Dermis blood vessel endothelial cell (primary cell): ENCODE measurements around the gene CCDC174. TPM values are rescaled to one million over a fixed set of nuclear protein-coding genes. Genes with fewer than 3 reads are reported as not detected.
A peak's percentile ranks its signal among the peaks of the same experiment; 100 is the strongest.

Experiments used
- DNase-seq: peaks from one replicate; pipeline ENCODE4 v3.0.0; 2010
- total RNA-seq: library from RNA; depleted of rRNA; stranded (reverse); fragments of >200 nt; gene quantifications from 2 replicates; pipeline ENCODE4 v1.2.3, GENCODE V29; 2014

CCDC174 gene
- total RNA-seq, 1 donor from 2014 or later: 8.3 TPM

DNA sequence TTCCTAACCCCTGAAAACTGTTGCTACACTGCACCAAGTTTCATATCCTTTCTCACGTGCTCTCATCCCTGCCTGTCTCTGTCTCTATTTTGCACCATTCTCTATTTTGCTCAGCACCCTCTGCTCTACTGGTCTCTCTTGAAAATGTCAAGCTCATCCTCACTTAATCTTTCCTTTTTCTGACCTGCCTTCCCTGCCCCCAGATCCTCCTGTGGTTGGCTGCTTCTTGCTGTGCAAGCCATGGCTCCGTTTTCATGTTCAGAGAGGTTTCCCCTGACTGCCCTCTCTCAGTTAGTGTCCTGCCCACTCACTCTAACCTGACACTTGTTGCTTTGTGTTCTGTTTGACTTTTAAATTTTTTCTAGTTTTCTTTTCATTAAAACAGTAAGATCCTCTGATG, 6.0 kb downstream of the CCDC174 start:
- DNase-seq: no peak

DNA sequence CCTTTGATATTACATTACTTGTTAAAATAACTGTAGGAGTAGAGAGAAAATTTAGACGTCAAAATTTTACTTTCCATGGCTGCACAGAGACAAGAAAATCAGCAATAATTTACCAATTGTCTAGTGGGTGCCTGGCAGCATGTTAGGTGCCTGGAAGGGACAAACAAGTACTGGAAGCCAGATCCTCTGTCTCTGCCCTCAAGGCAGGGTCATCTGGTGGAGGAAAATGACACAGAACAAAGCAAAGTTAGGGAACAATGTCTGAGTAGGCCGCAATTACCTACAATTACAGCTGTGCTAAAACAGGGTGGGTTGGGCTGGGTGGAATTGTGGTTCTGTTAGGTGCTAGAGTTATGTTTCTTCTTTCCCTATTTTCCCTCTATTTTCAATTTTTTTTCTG, 7.4 kb downstream of the CCDC174 start:
- no peak for DNase-seq

DNA sequence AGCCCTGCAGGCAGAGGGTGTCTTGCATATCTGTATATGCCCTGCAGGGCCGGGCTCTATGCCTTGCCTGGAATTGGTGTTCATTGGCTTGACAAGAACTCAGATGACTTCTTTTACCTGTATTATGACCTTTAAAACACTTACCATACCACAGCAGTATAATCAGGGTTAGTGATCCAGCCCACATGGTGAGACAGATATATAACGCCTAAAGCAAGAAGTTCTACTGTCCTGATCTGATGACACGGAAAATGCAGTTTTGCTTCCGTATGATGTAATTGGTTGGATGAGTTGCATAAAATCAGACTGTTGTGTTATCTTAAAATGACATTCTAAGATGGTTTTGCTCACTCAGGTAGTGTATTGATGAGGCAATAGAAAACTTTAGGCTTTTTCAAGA, 9.4 kb downstream of the CCDC174 start:
- DNase-seq: no peak

DNA sequence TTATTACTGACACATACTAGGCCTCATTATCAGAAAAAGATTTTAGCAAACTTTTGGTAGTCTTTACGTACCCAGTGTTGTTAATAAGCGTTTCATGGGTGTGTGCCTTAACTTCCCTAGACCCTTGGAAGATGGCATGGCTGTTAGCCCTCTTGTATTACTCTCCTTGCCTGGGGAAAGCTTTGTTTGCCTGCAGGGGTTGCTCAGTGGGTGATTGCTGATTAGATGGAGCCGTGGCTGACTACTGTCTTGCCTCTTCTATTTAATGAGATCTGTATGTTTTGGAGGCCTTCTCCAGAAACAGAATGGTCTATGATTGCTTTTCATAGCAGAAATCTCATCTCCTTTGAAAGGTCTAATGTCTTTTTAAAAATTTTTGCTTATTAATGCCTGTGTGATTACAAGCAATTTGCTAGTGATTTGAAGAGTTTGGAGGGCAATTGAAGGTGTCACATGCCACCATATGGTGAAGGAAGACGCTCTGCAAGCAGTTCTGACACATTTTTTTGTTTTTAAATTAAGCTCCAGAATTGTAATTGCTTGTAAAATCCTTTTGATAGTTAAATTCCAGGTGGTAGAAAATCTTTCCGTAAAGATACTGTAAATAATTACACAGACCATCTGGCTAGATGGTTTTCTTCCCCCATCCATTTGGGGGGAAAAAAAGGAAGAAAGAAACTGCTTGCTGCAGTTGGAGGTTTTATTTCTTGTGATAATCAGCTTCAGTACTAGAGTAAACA, 12.0 kb downstream of the CCDC174 start:
- DNase-seq: no peak

DNA sequence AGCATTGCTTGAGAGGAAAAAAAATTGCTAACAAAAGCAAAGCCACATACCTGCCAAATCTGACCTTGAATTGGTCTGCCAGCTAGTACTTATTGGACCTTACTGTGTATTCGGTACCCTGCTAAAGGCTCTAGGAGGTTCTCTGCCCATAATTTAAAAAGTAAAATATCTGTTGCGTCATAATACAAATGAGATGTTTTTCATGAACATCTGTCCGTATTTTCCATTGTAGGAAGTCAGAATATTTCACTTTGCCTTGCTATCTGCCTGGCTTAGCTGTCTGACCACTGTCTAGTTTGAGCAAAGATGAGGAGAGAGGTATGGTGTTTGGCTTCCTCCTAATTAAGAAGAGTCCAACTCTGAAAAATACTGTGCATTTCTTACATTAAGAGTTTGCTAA, 12.6 kb downstream of the CCDC174 start:
- DNase-seq: no peak

DNA sequence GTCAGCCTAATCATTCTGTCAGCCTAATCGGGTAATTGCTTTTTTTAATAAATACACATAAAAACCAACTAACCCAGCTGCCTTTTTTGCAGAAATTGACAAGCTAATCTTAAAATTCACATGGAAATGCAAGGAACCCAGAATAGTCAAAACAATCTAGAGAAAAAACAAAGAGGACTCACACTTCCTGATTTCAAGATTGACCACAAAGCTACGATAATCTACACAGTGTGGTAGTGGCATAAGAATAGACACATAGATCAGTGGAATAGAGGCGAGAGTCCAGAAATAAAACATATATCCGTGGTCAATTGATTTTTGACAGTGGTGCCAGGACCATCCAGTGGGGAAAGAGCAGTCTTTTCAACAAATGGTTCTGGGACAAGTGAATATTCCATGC, 21.0 kb downstream of the CCDC174 start:
- DNase-seq: no peak

DNA sequence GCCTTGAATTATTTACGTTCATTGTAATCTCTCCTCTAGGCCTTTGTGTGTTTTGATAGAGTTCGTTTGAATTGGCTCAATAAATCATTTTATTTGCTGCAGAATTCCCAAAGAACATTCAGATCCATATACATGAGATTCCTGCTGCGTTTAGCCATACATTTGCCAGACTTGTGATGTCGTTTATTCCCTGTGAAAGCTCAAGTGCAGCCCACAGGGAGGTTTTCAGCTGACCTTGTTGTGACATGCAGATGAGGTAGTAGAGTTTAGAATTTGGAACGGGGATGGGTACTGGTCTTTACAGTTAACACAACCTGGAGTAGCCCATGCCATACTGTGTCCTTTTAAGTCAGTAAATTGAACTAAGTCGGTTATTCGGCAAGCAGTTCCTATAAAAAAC, 23.3 kb downstream of the CCDC174 start, which contains the start of gene C3orf20:
Gene C3orf20, plus strand, starts transcription at position 301 of the 400 bp plus-strand sequence. CDS start 7,573 bp downstream, outside the sequence.
- DNase-seq: no peak

DNA sequence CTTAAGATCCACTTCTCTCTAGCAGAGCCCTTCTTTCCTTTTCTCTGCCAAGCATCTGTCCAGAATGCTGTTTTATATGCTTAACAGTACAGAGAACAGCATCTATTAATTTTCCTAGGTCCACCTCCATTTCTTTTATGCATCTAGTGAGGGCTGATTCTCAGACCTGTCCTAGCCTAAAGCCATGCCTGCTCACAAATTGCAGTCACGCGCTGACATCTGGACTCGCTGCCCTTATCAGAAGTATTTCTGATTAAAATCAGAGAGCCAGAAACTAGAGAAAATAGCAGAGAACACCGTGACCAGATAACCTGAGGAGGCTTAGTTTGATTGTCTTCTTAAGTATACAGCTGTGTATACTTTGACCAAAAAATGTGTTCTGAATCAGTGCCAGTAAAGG, 25.3 kb downstream of the CCDC174 start:
- DNase-seq: no peak

DNA sequence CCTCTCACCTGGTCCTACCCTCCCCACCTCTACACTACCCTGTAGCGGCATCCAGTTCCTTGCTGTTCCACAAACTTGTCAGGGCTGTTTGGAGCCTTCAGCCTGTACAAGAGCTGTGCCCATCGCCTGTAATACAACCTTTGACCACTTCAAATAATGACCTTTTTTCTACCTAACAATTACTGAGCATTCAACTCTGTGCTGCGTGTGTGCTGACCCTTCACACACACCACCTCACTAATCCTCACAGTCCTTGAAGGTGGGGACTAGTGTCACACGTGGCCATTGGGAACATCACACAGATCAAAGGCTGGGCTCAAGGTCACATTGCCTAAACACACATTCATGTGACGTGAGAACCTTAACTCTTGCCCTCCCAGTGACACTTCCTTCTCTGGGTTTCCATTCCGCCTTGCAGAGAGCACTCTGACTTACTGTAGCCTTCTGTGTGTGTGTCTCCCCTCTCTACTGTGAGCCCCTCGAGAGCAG, 26.5 kb downstream of the CCDC174 start:
- DNase-seq: no peak

DNA sequence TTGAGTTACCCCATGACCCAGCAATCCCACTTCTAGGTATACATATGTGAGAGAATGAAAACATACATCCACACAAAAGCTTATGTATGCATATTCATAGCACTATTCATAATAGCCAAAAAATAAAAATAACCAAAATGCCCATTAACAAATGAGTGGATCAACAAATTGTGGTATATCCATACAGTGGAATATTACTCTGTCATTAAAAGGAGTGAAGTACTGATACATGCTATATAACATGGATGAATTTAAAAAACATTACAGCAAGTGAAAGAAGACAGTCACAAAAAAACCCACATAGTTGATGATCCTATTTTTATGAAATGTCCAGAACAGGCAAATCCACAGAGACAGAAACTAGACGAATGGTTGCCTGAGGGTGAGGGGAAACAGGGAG, 28.6 kb downstream of the CCDC174 start:
- DNase-seq: no peak

DNA sequence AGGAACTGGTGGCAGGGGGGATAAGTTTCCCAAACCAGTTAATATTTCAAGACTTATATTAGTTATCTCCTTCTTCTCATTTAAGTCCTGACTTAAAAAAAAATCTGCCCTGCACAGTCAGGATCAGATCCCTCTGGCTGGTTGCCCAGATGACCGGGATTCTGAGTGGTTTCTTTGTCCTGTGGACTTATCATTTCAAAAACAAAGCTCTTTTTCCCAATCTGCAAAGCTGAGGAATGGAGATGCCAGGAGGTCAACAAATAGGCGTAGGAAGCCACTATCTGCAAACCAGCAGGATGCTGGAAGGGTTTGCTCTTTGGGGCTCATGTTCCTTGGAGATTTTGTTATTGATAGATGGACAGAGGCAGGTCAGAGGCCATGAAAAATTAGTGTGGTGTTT, 29.2 kb downstream of the CCDC174 start:
- peak; percentile 49 for DNase-seq

DNA sequence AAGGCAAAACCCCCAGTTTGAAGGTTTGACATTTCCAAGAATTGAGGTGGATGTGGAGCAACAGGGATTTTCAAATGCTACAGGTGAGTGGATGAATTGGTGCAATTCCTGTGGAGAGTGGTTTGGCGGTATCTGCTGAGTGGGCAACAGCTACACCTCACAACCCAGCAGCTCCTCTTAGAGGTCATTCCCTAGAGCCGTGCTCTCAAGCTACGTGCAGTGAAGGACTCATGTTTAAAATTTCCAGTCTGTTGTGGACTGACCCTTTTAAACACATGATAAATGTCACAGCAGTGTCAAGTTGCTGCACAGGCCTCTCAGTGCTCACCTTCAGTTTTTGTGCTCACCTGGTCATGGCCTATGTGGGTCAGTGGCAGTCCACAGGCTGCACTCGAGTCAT, 32.9 kb downstream of the CCDC174 start:
- DNase-seq: no peak

DNA sequence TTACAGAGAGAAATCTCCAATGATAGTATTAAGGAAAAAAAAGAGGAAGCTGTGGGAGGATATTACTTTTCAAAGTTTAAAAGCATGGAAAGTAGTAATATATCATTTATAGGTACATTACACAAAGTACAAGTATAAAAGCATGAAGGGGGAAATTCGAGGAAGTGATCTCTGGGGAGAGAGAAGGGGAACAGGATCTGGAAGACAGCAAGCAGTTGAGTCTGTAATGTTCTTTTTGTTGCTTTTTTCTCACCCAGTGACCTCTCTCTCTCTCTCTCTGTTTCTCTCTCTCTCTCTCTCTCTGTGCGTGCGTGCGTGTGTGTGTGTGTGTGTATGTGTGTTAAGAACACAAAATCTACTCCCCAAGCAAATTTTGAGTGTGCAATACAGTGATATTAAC, 33.6 kb downstream of the CCDC174 start:
- no peak for DNase-seq

DNA sequence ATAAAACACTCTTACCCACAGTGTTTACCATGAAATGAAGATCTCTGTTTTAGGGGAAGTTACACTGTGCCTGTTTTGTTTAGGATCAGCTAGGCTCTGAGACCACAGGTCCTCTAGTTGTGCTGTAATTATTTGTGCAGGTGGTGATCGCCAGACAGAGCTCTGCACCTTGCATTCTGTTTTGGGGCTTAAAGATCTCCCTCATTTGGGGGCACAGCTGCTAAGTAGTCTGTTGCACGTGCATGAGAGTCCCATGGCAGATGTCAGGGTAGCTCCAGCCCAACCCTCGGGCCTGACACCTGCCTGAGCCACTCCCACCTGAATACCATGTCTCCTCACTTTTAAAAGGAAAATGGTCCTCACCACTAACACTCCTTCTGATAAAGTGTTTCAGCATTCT, 35.8 kb downstream of the CCDC174 start:
- DNase-seq: no peak

DNA sequence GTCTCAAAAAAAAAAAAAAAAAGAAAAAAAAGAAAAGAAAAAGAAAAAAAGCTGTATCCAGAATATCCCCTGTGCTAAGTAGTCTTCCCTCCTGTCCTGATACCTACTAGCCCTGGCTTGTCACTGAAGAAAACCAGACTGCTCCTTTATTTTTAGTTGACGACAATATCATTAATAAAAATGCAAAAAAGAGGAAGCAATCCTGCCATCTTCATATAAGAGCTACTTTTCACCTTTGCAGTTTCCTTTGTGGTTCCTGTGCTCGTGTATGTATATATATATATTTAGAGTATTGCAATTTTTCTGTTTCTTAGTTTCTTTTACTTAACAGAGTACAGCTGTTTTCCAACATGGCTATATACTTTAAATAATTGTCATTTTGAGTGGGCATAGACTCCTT, 37.0 kb downstream of the CCDC174 start:
- no peak for DNase-seq

DNA sequence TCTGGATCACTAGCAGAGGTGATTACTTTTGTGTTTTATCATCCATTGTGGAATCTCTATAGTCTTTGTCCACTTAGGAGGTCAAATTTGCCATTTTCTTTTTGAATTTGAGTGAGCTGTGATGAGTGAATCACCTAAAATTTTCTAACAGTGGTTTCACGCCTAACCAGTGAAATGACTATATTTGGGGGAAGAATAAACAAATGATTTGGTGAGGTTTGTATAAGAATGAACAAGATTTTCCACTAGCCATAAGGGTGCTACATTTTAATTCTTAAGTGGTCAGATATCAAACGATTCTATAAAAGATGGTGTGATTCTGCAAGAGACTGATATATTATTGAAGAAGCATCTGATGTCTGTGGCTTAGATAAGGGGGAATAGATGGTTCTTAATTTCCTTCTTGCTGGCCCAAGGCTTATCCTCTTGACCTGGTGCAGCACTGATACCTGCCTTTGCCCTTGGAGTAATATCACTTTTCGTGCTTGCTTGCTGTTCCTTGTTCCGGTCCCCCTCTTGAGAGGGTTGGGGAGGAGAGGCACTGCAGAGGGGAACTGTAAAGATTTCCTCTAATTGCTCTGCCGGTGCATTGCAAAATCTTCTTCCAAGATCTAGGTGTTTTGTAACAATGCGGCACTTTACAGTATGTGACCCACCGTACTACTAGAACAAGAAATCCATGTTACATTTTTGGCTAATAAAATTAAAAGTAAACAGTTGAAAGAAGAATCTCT, 37.9 kb downstream of the CCDC174 start:
- no peak for DNase-seq

DNA sequence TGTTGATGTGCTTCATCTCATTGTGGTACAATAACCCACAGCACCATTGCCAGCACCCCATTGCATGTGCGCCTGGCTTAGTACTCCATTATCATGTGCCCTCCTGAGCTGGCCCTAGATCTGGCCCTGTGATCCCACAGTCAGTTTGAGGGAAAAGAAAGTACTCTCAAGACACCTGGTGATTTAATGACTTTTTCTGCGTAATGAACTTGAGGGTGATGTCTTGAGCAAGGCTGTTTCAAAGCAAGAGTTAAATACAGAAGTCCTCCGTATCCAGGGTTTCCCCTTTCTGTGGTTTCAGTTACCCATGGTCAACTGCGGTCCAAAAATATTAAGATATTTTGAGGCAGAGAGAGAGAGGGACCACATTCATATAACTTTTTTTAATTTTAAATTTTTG, 39.7 kb downstream of the CCDC174 start:
- no peak for DNase-seq

DNA sequence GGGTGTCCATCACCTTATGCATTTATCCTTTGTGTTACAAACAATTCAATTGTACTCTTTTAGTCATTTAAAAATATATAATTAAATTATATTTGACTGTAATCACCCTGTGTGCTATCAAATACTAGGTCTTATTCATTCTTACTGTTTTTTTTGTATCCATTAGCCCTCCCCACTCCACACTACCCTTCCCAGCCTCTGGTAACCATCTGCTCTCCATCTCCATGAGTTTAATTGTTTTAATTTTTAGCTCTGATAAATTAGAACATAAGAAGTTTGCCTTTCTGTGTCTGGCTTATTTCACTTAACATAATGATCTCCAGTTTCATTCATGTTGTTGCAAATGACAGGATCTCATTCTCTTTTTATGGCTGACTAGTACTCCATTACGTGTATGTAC, 40.2 kb downstream of the CCDC174 start:
- DNase-seq: no peak

DNA sequence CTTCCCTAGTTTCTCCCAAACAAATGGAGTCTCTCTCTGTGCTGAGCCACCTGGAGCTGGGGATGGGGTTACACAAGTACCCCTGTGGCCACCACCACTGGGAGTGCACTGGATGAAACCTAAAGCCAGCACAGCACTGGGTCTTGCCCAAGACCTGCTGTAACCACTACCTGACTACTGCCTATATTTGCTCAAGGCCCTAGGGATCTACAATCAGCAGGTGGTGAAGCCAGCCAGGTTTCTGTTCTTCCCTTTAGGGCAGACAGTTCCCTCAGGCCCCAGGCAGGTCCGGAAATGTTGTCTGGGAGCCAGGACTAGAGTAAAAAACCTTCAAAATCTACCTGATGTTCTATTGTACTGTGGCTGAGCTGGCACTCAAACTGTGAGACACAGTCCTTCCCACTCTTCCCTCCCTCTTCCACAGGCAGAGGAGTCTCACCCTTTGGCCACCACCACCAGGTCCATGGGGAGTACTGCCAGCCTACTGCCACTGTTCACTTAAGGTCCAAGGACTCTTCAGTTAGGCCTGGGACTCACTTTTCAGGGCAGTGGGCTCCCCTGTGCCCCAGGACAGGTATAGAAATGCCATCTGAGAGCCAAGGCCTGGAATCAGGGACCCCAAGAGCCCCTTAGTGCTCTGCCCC, 47.2 kb downstream of the CCDC174 start:
- DNase-seq: no peak

DNA sequence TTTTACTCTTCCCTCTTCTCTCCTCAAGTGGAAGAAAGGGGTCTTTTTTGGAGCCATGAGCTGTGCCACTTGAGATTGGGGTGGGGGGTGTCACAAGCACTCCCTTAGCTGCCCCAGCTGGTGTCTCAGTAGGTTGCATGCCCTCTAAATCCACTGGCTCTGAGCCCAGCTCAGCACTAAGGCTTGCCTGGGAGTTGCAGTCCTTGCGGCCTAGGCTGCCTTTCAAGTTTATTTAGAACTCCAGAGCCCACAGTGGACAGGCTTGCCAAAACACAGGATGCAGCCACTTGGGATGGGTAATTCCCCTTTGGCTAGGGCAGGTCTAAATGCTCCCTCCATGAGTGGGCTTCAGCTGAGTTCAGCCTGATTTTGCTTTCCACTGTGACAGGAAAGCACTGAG, 48.1 kb downstream of the CCDC174 start:
- DNase-seq: no peak

DNA sequence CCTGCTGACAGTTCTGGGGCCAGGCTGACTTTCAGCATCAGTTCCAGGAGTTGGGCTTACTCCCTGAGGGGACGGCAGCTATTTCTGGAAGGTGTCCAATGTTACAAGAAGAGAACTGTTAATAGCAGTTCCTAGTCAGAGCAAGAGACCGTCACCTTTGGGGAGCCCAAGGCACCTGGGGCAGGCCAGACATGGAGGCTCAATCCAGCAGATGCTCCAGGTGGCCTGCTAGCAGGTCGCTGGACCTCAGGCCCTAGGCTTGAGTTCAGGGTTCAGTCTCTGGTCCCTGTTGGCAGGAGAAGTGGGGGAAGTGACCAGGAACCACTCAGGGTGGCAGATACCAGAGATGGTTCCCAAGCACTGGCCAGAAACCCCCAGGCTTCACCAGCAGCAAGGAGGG, 49.3 kb downstream of the CCDC174 start:
- DNase-seq: no peak

DNA sequence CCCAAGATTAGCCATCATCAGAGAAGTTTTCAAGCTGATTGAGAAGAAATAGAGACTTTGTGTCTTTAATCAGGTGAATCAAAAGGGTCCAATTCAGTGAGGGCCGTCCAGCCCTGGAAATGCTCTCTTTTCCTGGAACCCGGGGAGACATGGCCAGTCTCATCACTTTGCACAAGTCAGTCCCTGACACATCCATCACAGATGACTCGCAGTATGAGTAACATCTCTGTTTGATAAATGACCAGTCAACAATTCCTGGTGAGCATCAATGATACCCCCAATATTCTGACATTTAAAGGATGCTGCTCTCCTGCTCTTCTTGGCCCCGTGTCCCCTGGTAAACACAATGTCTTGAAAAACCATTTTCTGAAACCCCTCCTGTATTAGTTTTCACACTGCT, 50.1 kb downstream of the CCDC174 start:
- DNase-seq: no peak

DNA sequence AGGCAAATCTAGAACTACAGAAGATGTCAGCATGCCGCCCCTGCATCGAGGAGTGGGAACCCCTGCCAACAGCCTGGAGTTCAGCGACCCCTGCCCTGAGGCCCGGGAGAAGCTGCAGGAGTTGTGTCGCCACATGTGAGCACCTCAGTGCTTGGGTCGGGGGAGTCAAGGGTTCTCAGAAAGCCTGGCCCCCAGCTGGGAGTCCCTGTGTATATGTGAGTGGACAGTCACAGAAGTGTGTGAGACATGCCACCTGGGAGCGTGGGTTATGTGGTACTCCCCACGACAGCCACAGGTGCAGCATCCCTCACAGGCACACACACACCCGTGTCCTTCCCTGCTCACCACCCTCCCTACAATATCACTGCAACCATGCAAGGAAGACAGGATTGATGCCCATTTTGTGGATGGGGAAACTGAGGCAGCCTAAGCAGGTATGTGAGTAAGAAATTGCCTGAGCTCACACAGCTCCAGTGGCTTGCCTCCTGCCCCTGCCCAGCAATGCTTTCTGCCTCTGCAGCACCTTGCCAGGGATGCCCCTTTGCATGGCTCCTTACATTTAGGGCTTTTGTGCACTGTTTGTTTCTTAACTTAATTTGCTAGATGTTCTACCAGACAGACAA, 51.7 kb downstream of the CCDC174 start:
- no peak for DNase-seq
